ENCODE data around the gene INHA.

Gene INHA

GRCh38 chr2:219613461-219614070, 41.5 kb downstream of the INHA start:
- no peak for DNase-seq

GRCh38 chr2:219614076-219614860, 42.2 kb downstream of the INHA start:
- no peak for DNase-seq

- no peak for DNase-seq
These were observed 42.9 kb downstream of the INHA start for GRCh38 chr2:219615036-219615435.

GRCh38 chr2:219615894-219616293, 43.8 kb downstream of the INHA start:
- DNase-seq: no peak

- DNase-seq: no peak
These were observed 44.4 kb downstream of the INHA start for GRCh38 chr2:219616550-219616949.

- no peak for DNase-seq
These were observed 46.6 kb downstream of the INHA start for GRCh38 chr2:219618733-219619122.

GRCh38 chr2:219619235-219619634, 47.1 kb downstream of the INHA start:
- DNase-seq: no peak

- DNase-seq: no peak
These were observed 48.4 kb downstream of the INHA start for GRCh38 chr2:219620546-219620945.

- no peak for DNase-seq
These were observed 49.8 kb downstream of the INHA start for GRCh38 chr2:219621935-219622334.

GRCh38 chr2:219622472-219622871, 50.4 kb downstream of the INHA start:
- DNase-seq: no peak

- DNase-seq: no peak
These were observed 52.5 kb downstream of the INHA start for GRCh38 chr2:219624565-219624964.

GRCh38 chr2:219625179-219625578, 53.1 kb downstream of the INHA start:
- DNase-seq: no peak
